Fibroblast of villous mesenchyme (primary cell): ENCODE data around the gene ZNF333. TPM values are rescaled to one million over a fixed set of nuclear protein-coding genes. Genes with fewer than 3 reads are reported as not detected.

ENCODE experiments used
- DNase-seq: peaks from one replicate; pipeline ENCODE4 v3.0.0-alpha.2; 2010; ENCODE audit warnings: low read depth
- H3K4me3 ChIP-seq: 2 replicates; pipeline ENCODE4 v1.5.1; 2011; ENCODE audit warnings: low read depth, mild to moderate bottlenecking, low read length
- total RNA-seq: library from RNA; depleted of rRNA; stranded (reverse); fragments of >200 nt; gene quantifications from 2 replicates; pipeline ENCODE4 v1.2.3, GENCODE V29; 2012
- TF ChIP-seq, protein P1 (sequence below): IDR thresholded peaks from 2 replicates; pipeline ENCODE4 v1.5.1; 2012; ENCODE audit warnings: low read depth, mild to moderate bottlenecking, low read length; ENCODE audit not compliant: insufficient read depth

The ZNF333 gene
- total RNA-seq, result 13.9 and 18.6 TPM in 2 replicates

DNA sequence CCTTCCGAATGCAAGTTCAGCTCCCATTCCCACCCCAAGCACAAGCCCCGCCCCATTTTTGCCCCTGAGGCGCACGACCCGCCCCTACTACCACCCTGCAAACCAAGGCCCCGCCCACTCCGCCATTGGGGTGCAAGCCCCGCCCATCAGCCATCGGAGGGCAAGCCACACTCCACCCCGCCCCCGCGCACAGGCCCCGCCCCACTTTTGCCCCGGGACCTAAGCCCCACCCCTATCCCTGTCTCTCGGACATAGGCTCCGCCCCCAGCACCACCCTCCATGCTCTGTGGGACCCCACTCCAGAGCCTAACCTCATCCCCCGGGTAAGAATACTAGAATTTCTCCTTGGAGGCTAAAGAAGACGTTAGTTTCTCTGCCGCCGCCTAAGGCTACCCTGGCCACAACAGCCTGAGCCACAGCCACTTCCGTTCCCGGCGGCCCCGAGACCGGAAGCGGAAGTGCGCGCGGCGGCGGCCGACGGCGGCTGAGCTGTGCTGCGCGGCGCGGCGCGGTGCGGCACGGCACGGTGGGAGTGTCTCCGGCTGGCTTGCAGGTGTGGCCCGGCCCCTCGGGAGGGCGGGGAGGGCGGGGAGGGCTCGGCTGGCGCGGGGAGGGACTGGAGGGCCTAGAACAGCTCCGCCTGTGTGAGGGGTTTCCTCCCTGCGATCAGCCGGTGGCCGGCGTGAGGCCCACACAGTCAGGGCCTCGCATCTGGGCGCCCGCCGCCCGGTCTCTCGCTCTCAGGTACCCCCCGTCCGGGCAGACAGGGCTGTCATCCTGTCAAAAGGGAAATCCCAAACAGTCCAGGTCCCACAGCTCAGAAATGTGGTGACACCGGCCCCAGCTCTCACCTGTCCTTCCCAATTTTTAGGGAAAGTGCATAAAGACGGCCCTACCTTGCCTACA lies at the start of gene ZNF333:
TSS of gene ZNF333 (plus strand) at position 451 of the 906 bp plus-strand sequence. CDS start 3,444 bp downstream, outside the sequence.
- peak; percentile 90 for DNase-seq
- TF ChIP-seq, protein P1, sequence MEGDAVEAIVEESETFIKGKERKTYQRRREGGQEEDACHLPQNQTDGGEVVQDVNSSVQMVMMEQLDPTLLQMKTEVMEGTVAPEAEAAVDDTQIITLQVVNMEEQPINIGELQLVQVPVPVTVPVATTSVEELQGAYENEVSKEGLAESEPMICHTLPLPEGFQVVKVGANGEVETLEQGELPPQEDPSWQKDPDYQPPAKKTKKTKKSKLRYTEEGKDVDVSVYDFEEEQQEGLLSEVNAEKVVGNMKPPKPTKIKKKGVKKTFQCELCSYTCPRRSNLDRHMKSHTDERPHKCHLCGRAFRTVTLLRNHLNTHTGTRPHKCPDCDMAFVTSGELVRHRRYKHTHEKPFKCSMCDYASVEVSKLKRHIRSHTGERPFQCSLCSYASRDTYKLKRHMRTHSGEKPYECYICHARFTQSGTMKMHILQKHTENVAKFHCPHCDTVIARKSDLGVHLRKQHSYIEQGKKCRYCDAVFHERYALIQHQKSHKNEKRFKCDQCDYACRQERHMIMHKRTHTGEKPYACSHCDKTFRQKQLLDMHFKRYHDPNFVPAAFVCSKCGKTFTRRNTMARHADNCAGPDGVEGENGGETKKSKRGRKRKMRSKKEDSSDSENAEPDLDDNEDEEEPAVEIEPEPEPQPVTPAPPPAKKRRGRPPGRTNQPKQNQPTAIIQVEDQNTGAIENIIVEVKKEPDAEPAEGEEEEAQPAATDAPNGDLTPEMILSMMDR, result no peak
- H3K4me3 ChIP-seq, result peak within 1 kb of the TSS; percentile 87

DNA sequence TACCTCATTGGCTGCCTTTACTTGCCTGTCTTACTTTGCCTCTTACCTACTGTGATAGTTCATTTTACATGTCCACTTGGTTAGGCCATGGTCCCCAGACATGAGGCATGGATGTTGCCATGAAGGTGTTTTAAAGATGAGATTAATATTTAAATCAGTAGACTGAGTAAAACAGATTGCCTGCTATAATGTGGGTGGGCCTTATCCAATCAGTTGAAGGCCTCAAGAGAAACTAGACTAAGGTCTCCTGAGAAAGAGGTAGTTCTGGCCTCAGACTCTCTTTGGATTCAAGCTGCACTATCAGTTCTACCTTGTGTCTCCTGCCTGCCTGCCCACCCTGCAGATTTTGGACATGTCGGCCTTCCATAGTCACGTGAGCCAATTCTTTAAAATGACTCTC lies 41.3 kb upstream of the ZNF333 start:
- DNase-seq, result no peak
- H3K4me3 ChIP-seq, result no peak overlapping the region
- TF ChIP-seq, protein P1, result no peak

DNA sequence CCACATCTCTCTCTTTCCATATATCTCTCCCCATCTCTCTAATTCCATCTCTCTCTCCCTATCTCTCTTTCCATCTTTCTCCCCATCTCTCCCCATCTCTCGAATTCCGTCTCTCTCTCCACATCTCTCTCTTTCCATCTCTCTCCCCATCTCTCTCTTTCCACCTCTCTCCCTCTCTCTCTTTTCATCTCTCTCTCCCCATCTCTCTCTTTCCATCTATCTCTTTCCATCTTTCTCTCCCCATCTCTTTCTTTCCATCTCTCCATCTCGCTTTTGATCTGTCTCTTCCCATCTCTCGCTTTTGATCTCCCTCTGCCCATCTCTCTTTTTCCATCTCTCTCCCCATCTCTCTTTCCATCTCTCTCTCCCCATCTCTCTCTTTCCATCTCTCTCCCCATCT lies 40.8 kb upstream of the ZNF333 start:
- no peak for DNase-seq
- TF ChIP-seq, protein P1, result no peak
- H3K4me3 ChIP-seq, result no peak overlapping the region

DNA sequence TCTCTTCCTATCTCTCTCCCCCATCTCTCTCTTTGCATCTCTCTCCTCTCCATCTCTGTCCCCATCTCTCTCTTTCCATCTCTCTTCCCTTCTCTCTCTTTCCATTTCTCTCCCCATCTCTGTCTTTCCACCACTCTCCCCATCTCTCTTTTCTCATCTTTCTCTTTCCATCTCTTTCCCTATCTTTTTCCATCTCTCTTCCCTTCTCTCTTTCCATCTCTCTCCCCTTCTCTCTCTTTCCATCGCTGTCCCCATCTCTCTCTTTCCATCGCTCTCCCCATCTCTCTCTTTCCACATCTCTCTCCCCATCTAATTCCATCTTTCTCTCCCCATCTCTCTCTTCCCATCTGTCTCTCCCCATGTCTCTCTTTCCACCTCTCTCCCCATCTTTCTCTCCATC lies 39.7 kb upstream of the ZNF333 start:
- TF ChIP-seq, protein P1, result no peak
- no peak overlapping the region for H3K4me3 ChIP-seq
- DNase-seq, result no peak

DNA sequence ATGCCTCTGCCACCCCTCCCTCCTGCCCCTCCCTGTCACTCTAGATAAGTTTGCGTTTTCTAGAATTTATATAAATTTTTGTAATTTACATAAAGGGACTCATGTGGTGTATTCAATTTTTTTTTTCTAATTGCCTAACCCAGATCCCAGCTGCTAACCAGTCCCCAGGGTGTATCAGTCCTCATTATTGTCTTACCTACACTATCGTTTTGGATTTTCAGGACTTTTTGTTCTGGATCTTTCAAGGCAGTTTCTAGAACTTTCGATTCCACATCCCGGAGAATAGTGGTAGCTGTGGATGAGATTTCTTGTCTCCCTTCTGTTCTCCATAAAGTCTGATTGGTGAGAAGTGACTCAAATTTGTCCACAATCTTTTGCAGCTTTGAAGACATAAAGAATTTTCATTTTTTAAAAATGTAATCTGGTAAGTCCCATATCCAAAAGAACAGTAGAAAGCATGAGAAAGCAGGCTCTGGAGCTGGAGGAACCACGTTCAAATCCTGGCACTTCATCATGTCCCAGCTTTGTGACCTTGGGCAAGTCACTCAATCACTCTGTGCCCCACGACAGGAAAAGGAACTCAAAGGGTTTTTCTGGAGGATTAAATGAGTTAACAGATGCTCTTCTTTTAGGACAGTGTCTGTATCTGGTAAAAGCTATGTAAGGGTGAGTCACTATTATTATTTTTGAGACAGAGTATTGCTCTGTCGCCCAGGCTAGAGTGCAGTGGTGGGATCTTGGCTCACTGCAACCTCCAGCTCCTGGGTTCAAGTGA lies 34.9 kb upstream of the ZNF333 start:
- no peak overlapping the region for H3K4me3 ChIP-seq

DNA sequence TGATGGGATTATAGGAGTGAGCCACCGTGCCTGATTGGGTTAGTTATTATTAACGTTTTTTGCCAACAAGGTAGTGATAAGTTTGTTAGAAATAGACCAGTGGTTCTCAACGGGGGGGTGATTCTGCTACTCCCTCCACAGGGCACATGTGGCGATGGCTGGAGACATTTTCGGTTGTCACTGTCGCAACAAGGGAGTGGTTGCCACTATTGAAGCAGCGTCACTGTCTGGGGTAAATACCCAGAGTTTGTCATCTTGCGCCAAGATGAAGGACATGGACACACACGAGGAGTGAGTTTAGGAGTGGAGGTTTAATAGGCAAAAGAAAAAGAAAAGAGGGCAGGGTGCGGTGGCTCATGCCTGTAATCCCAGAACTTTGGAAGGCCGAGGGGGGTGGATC lies 34.1 kb upstream of the ZNF333 start:
- DNase-seq, result no peak
- TF ChIP-seq, protein P1, result no peak
- H3K4me3 ChIP-seq, result no peak overlapping the region

More for the DNA sequence above, 34.9 kb upstream of the ZNF333 start:
- no peak for DNase-seq
- TF ChIP-seq, protein P1, result no peak
